Muscle of arm (tissue), 12 donors: ENCODE measurements around the gene TMEM214. TPM values are rescaled to one million over a fixed set of nuclear protein-coding genes. Genes with fewer than 3 reads are reported as not detected.
A peak's percentile ranks its signal among the peaks of the same experiment; 100 is the strongest.

Experiments used
- DNase-seq: peaks from one replicate; pipeline ENCODE4 v3.0.0-alpha.2; 2013
- polyA plus RNA-seq, 12 donors: library from polyadenylated mRNA; unstranded; fragments of 120-200 nt; gene quantifications; one replicate each; pipeline ENCODE4 v1.2.1, GENCODE V29; 2013; ENCODE audit not compliant: insufficient read length in 12 of 12

Gene TMEM214
- polyA plus RNA-seq, 12 donors, result 48.5 to 80.4 (median 65.7) TPM; not detected in 1

- DNase-seq, result no peak
These were observed 25.1 kb upstream of the TMEM214 start for GRCh38 chr2:27007416-27008374.

DNA sequence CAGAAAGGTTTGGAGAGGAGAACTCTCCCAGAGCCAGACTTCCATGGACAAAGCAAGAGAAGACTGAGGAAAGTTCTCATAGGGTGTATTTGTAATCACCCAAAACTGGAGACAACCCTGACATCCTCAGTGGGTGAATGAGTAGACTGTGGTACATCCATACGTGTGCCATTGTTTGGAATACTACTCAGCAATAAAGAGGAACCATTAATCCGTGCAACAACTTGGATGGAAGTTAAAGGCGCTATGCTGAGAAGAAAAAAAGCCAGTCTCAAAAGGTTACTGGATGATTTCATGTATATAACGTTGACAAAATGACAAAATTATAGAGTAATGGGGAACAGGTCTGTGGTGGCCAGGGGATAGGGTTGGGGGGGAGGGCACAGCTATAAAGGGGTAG is 24.1 kb upstream of the TMEM214 start:
- no peak for DNase-seq

DNA sequence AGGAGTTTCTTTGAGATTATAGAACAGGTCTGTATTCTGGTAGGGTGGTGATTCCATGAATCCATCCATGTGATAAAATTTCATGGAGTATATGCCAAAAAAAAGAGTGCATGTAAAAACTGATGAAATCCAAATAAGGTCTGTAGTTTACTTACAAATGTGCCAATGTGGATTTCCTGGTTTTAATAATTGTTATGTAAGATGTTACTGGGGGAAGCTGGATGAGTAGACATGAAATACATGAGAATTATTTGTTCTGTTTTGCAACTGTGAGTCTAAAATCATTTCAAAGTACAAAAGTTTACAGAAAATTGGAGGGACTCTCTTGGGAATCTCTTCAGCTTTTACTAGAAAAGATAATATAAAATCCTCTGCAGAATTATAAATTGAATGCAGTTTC is 23.7 kb upstream of the TMEM214 start:
- no peak for DNase-seq

DNA sequence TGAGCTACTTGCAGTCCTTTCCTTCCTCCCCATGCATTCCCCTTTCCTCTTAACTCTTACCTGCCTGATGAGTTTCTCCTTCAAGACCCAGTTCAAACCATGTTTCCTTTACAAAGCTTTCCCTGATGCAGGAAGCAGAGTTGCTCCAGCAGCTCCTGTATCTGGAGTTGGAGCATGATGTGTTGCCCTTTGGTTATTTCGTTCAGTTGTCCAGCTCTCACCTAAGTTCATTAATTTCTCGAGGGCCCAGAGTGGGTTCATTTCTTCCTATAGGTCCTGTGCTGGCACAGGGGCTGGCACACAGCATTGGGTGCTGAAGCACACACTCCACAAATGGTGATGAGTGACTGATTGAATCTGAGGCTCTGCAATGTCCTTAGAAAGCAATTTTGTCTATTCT is 23.0 kb upstream of the TMEM214 start:
- no peak for DNase-seq

DNA sequence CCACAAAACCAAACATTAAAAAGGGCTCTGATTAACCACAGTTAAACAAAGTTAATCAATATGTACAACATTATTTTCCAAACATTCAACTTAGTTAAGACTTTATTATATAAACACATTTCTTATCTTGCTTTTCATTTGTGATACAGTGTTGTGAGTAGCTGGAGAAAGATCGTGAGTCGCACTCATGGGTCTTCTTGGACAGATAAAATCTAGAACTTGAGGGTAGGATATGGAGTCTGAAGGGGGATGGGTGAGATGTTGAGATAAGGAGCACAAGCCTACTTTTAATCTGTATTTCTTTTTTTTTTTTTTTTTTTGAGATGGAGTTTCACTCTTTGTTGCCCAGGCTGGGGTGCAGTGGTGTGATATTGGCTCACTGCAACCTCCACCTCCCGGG is 22.6 kb upstream of the TMEM214 start:
- no peak for DNase-seq

DNA sequence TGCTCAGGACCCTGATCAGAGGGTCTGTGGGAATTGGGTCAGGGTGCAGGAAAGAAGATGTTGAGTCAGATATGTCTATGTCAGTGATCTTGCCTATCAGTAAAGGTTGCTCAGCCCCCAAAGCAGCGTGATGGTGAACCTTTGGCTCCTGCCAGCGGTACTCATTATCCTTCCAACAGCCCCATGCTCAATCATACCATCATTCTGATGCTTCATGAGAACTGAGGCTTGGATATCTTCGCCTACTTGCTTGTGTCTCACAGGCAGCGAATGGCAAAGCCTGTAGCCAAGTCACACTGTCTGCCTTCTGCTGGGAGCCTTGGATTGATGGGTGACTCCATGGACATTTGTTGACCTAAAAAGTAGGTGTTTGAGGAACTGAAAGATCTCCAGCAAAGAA is 19.0 kb upstream of the TMEM214 start:
- no peak for DNase-seq

DNA sequence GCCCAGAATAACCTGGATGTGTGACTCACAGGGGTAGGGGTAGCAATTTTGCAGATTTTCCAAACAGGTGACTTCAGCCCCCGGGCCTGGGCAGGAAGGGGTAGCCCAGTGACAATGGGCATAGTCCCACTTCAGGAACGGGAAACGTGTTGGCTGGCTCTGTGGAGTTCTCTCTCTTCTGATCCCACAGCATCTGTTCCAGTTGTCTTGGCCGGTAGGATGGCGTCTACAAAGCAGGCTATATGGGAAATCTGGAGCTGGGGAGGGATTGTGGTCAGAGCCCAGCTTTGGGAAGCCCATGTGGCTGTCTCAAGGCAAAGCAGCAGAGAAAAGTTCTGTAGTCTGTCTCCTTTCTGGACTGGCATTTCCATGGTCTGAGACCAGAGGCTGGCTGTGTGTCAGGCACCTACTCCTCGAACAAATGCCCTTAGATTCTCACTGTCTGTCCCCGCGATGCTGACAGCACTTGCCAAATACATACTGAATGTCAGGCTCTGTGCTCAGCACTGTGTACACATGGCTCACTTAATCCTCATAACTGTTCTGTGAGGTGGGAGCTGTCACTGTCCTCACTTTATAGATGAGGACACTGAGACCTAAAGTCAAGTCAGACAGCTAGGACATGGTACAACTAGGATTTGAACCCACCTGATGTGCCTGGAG is 17.9 kb upstream of the TMEM214 start:
- DNase-seq, result no peak

- DNase-seq, result peak; percentile 48
These were observed 15.9 kb upstream of the TMEM214 start for GRCh38 chr2:27016801-27017325.

DNA sequence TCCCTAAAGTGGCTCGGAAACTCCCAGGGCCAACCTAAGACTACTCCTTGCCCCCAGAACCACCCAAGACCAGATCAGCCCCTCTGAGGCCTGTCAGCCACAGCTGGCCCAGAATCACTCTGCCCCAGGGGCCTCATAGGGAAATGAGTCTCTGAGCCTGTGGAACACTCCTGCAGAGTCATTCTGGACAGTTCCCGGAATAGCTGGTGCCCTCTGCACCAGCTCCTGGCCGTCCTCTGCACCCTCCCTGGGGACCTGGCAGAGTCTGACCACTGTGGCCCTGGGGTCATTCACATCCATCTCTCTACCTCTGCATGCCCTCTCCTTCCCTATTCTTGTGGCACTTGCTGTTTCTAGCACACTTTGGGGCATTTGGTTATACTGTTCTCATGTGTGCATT is 14.6 kb upstream of the TMEM214 start:
- no peak for DNase-seq

DNA sequence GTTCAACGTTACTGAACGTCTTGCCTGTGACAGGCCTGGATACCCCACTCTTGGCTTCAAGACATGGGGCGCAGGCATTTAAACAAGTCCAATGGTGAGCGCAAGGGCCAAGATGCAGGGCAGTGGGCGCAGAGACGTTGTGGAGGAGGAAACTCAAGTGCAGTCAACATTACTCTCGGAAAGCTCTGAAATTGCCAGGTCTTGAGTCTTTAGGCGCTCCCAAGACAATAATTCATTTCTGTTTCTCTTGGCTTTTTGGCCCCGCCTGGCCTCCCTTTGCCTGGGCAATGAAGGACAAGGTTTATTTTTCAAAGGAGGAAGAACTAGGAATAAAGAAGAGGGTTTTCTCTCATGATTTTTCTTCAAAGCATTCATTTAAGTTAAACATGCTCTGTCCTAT is 13.3 kb upstream of the TMEM214 start:
- no peak for DNase-seq

GRCh38 chr2:27019931-27020855 is 12.6 kb upstream of the TMEM214 start:
- peak; percentile 29 for DNase-seq

DNA sequence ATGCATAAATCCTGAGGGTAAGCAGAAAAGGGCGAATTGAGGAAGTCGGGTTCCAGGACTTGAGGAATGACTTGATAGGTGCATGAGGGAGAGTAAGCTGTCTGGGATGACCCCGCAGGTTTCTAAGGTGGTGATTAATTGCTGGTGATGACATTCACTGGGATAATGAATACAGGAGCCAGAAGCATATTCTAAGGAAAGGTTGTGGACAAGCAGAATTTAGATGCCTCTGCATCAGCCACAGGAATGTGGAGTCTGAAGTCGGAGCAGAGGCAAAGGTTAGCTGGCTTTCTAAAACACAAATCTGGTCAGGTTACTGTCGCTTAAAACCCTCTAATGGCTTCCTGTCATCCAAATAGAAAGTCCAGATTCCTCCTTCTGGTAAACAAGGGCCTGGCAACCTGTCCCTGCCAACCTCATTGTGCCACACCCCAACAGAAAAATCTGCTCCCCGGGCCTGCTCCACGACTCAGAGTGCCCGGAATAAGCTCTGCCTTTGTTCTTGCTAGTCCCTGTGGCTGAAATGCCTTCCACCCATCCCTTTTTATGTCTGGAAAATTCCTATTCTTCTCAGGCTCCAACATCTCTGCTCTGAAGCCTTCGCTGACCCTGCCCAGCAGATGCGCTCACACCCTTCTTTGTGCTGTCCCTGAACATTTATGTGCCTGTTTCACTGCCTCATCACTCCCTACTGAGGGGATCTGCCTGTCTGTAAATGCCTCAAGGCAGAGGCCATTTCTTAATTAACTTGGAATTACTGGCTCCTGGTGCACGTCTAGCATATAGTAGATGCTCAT is 11.3 kb upstream of the TMEM214 start:
- no peak for DNase-seq

GRCh38 chr2:27023740-27024139 is 9.0 kb upstream of the TMEM214 start:
- no peak for DNase-seq

DNA sequence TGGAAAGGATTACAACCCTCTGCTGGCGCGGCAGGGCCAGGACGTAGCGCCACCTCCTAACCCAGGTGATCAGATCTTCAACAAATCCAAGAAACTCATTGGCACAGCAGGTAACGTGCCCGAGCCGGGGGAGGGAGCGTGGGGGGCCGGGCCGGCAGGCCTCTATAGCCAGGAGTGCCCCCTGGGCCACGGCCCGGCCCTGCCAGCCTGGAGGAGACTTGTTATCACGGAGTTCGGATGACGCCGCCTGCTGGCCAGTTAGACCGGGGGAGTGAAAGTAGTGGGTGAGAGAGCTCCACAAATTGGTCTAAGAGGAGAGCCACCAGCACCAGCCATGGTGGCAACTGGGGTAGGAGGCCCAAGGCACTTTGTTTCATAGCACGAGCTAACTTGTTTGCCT is 8.6 kb upstream of the TMEM214 start:
- DNase-seq, result no peak

- no peak for DNase-seq
These were observed 8.0 kb upstream of the TMEM214 start for GRCh38 chr2:27024812-27025211.

DNA sequence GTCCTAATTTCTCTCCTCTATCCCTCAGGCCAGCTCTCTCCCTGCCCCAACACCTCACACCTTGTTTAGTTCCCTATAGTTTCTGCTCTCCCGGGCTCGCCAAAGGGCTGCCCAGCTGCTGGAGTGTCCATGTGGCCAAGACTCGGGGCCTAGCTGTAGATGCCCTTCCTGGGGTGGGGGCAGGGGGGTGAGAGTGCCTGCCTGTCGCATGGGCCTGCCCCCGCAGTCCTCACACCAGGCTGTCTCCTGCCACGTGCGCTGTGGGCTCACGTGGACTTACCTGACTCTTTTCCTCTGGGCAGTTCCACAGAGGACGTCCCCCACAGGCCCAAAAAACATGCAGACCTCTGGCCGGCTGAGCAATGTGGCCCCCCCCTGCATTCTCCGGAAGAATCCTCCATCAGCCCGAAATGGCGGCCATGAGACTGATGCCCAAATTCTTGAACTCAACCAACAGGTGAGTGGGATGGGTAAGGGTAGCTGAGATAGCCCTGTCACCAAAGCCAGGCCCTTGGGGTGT is 7.4 kb upstream of the TMEM214 start:
- no peak for DNase-seq

DNA sequence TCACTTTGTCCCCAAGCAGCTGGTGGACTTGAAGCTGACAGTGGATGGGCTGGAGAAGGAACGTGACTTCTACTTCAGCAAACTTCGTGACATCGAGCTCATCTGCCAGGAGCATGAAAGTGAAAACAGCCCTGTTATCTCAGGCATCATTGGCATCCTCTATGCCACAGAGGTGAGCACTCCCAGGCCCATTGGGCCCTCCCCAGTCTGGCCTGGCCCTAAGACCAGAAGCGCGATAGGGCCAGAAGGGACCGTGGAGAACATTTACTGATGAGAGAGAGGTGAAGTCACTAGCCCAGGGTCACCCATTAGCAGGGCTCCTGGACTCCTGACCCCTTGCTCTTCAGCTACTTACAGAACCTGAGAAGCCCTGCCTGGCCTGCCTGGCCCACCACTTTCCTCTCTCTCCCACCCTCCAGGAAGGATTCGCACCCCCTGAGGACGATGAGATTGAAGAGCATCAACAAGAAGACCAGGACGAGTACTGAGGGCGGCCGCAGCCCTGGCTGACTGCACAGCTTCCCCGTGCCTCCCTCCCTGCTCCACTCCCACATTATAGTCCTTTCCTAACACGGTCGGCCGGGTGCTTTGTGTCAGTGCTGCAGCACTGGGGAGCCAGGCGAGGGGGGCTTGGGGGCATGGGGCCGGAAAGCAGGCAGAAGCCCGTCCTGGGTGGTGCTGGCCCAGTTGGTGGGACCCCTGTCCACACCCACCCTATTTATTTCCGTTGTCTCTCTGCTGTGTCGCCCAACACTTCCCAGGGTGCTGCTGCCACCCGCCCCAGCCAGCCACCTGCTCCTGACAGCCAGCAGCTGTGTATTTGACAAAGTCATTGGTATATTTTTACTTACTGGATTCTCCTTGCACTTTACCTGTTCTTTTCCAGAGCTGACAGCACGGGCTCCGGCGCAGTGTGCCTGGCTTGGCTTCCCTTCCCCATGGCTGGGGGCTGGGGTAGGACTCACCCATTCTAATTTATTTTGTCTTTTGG is 6.6 kb upstream of the TMEM214 start:
- DNase-seq, result no peak

GRCh38 chr2:27027211-27027651 is 5.5 kb upstream of the TMEM214 start:
- no peak for DNase-seq

GRCh38 chr2:27029051-27029450 is 3.7 kb upstream of the TMEM214 start:
- DNase-seq, result no peak
